Measurements from ENCODE around the gene HMX1. TPM values are rescaled to one million over a fixed set of nuclear protein-coding genes. Genes with fewer than 3 reads are reported as not detected.

HMX1 gene
- total RNA-seq, 1 donor from 2014 or later: not detected

- intact Hi-C loops (cut with micrococcal nuclease): no loop called here
Measured at GRCh38 chr4:8828869-8829268, 42.8 kb downstream of the HMX1 start.

GRCh38 chr4:8821151-8821950 is 50.3 kb downstream of the HMX1 start:
- intact Hi-C loops (cut with micrococcal nuclease): no loop called here

- intact Hi-C loops (cut with micrococcal nuclease): no loop called here
Measured at GRCh38 chr4:8820178-8821102, 51.2 kb downstream of the HMX1 start.

GRCh38 chr4:8819473-8820177 is 52.0 kb downstream of the HMX1 start:
- intact Hi-C loops (cut with micrococcal nuclease): no loop called here

DNA sequence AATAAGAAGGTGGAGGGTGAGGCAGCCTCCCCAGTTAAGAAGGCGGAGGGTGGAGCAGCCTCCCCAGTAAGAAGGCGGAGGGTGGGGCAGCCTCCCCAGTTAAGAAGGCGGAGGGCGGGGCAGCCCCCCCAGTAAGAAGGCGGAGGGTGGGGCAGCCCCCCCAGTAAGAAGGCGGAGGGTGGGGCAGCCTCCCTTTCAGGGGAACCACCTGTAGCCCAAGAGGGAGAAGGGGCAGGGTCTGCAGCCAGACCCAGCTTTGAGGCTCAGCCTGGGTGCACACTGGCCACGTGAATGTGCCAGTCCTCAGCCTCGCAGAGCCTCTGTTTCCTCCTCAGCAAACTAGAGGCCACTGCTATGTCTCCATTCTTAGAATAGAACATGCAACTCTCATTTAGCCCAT is 52.6 kb downstream of the HMX1 start:
- intact Hi-C loops (cut with micrococcal nuclease): no loop called here

GRCh38 chr4:8818063-8818881 is 53.4 kb downstream of the HMX1 start:
- intact Hi-C loops (cut with micrococcal nuclease): no loop called here

DNA sequence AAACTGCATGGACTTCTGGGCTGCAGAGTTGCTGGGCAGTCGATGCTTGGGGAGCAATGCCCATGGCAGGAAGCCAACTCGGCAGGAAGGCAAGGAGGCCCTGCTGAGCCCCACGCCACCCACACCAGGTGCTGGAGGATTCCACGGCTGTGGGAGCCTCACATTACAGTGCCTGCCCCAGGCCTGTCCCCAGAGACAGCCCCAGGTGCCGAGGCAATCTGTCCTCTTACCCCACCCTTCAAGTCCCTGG is 53.9 kb downstream of the HMX1 start:
- intact Hi-C loops (cut with micrococcal nuclease): no loop called here

DNA sequence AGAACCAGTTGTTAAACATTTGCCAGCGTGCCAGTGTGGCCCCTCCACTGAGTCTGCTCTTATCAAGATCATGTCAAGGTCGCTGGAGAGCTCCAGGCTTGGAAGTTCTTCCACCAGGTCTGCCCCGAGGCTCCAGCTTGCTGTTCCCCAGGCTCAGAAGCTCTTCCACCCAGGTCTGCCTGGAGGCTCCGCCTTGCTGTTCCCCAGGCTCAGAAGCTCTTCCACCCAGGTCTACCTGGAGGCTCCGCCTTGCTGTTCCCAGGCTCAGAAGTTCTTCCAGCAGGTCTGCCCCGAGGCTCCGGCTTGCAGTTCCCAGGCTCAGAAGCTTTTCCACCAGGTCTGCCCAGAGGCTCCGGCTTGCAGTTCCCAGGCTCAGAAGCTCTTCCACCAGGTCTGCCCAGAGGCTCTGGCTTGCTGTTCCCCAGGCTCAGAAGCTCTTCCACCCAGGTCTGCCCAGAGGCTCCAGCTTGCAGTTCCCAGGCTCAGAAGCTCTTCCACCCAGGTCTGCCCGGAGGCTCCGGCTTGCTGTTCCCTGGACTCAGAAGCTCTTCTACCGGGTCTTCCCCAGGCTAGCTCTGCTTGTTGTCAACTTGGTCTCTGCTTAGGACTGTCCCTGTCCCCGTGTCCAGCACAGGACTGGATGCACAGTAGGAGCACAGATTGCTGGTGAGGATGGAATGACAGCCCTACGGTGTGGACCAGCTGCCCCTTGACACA is 54.4 kb downstream of the HMX1 start:
- intact Hi-C loops (cut with micrococcal nuclease): no loop called here
